GM12872 (cell line): ENCODE results near the gene SMAGP.

Source experiments
- CTCF ChIP-seq: IDR thresholded peaks from 3 replicates; pipeline ENCODE4 v1.5.1; 2011; ENCODE audit warnings: low read depth, mild to moderate bottlenecking, low read length, moderate library complexity; ENCODE audit not compliant: insufficient read depth

The SMAGP gene

DNA sequence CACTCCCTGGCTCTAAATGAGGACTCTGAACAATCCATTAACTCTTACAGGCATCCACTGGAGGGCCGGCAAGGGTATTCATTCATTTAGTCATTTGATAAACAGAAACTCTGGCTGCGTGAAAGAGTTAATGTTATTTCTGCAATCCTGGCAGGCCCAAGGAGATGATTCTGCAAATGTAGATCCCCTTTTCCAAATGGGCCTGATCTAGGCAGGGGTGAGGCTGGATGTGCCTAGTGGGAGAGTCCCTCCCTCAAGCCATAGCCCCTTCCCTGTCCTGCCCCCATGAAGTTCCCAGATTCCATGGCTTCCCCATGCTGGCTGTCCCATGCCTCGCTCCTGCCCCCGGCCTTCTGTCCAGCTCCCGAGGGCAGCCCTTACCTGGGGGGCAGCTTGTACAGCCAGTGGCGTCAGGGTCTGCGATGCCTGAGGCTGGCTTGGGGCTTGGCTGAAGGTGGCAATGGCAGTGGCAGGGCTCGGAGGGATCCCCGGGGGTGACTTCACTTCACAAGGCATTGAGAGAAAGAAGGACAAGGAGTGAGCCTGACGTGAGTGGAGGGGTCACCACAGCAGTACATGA is 70.8 kb downstream of the SMAGP start:
- no peak for TF ChIP-seq CTCF

- TF ChIP-seq CTCF, result no peak
Observed at GRCh38 chr12:51198568-51199365, 71.4 kb downstream of the SMAGP start.

DNA sequence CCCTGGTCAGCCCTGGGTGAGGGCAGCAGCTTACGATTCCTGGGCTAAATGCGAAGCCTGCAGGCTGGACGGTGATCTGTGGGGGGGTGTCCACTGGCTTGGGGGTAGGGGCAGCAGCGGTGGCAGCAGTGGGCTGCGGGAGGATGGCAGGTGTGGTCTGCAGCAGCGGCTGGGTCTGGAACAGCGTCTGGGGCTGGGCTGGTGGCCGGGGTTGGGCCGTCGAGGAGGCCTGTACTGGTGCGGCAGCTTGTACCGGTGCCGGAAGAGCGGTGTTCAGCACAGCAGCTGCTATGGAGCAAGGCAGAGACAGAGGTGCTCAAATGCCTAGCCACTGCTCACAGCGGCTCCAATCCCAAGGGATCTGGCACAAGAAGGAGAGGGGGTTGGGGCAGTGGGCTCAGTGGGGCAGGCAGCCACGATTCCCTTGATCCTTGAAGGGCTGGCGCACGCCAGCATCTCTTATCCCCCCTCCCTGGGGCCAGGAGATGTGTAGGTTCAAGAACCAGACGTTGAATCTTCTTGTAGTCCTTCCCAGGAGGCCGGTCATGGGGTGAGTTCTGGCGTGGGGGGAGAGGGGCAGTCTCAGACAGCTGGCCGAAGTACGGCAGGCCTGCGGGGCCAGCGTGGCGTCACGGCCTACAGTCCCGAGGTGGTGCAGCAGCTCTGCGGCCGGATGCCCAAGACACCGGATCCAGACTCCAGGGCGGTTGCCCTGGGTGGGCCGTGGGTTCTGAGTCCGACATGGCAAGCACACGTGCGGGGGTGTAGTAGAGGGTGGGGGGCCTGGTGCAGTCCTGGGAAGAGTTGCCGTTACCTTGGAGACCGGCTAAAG is 72.3 kb downstream of the SMAGP start:
- no peak for TF ChIP-seq CTCF

DNA sequence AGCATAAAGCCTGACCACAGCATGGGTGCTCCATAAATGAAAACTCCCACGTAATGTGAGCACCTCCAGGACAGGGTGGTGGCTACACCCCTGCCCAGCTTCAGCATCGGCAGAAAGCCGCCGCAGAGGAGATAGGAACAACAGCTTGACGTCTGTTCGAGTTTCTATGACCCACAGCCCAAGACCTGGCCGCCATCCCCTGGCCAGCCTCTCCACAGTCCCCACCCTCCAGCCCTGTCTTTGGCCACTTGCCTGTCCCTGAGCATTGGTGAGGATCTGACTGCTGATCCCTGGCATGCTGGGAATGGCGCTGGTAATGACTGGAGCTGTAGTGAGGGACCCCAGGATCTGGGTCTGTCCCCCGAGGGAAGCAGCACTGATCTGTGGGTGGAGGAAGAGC is 73.7 kb downstream of the SMAGP start:
- TF ChIP-seq CTCF, result no peak

GRCh38 chr12:51195841-51196240 is 74.4 kb downstream of the SMAGP start:
- no peak for TF ChIP-seq CTCF
